Vagina (tissue), 2 donors: ENCODE data around the gene CPLANE2.

Experiments used
- POLR2A ChIP-seq, 2 donors: fragments of 450-650 bp; IDR thresholded peaks; one replicate each; pipeline ENCODE4 v1.6.1; 2017; ENCODE audit warnings: antibody characterized with exemption in 2 of 2, mild to moderate bottlenecking in 2 of 2, moderate library complexity in 2 of 2
- POLR2AphosphoS5 ChIP-seq, 2 donors: sonication (generic); formaldehyde crosslinking; IDR thresholded peaks; one replicate each; pipeline ENCODE4 v1.9.0; 2017; ENCODE audit warnings: antibody characterized with exemption in 2 of 2, mild to moderate bottlenecking in 2 of 2, low read depth in 1 of 2; ENCODE audit not compliant: insufficient read depth in 1 of 2
- TF ChIP-seq, protein P1 (sequence below), 3 experiments: fragments of 450-650 bp in 2 of 3; fragments of 200-600 bp in 1 of 3; sonication (generic) in 1 of 3; IDR thresholded peaks; one replicate each; pipeline ENCODE4 v1.5.1; 2017 to 2019; ENCODE audit warnings: antibody characterized with exemption in 3 of 3, mild to moderate bottlenecking in 2 of 3, moderate library complexity in 2 of 3

DNA sequence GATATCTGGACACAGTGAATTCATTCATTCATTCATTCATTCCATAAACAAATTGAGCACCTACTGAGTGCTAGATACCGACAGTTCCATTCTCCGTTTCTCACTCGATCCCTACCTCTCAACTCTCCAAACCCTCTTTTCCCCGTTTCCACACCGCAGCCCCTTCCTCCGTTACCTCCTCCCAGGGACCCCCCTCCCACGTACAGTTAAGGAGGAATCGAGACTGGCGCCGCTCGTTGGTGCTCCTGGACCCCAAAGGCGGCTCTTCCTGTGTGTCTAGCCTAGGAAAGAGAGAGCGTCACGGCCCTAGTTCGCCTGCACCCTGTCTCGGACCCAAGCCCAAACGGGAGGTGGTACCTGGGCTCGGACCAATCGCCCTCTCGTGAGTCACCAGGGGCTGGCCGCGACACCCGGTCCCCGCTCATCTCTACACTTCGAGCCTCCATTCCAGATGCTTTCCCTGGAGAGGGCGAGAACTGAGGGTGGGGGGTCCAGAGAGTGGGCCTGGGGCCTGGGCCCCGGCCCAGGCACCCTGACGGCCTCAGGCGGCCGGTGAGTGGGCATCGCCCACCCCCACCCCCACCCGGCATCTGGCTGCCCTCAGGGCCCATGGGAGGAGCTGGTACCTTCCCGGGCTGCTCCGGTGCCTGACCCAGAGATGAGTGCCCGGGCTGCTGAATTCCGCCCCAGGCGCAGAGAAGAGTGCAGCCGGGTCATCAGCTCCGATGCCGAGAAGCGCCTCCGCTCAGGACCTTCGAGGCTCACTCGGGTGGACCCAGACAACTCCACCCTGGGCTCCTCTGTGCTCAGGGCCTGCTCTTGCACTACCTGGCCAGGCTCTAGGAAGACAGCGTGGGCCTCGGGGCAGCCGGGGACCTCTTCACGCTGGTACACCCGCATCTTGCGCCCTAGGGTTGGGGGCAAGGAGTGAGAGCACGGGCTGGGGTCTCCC, 29.4 kb downstream of the CPLANE2 start:
- no peak for TF ChIP-seq POLR2AphosphoS5 (IDR thresholded peaks at IDR 0.05; ENCODE audit: insufficient read depth in 1 of 2, low read depth in 1 of 2)
- no peak for TF ChIP-seq POLR2A (IDR thresholded peaks at IDR 0.05)
- TF ChIP-seq, protein P1, sequence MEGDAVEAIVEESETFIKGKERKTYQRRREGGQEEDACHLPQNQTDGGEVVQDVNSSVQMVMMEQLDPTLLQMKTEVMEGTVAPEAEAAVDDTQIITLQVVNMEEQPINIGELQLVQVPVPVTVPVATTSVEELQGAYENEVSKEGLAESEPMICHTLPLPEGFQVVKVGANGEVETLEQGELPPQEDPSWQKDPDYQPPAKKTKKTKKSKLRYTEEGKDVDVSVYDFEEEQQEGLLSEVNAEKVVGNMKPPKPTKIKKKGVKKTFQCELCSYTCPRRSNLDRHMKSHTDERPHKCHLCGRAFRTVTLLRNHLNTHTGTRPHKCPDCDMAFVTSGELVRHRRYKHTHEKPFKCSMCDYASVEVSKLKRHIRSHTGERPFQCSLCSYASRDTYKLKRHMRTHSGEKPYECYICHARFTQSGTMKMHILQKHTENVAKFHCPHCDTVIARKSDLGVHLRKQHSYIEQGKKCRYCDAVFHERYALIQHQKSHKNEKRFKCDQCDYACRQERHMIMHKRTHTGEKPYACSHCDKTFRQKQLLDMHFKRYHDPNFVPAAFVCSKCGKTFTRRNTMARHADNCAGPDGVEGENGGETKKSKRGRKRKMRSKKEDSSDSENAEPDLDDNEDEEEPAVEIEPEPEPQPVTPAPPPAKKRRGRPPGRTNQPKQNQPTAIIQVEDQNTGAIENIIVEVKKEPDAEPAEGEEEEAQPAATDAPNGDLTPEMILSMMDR (IDR thresholded peaks at IDR 0.05): no peak
